ENCODE data around the gene GRK1. TPM values are rescaled to one million over a fixed set of nuclear protein-coding genes. Genes with fewer than 3 reads are reported as not detected.

GRK1 gene
- total RNA-seq, 3 donors from 2014 or later: not detected

GRCh38 chr13:113638173-113638746 is 28.8 kb upstream of the GRK1 start:
- no peaks in the 10 kb centered on the region for H3K27me3 ChIP-seq
- no peak for TF ChIP-seq POLR2AphosphoS5 (IDR thresholded peaks at IDR 0.05)
- no peak for TF ChIP-seq CTCF (IDR thresholded peaks at IDR 0.05)
- TF ChIP-seq POLR2A (IDR thresholded peaks at IDR 0.05): no peak
- intact Hi-C loops (cut with DNase I; ENCODE audit: low total_unique reads): no loop called here
- H3K9me3 ChIP-seq: no peaks in the 10 kb centered on the region
- no peak overlapping the region for H3K4me3 ChIP-seq
- H3K4me1 ChIP-seq: no peaks in the 10 kb centered on the region
- H3K36me3 ChIP-seq: no peaks in the 10 kb centered on the region
- peak in 1 of 2 donors; percentile 17 for DNase-seq (ENCODE audit: low spot score in 2 of 2)
- no peak overlapping the region for H3K27ac ChIP-seq

- Histone ChIP-seq H3K27ac (no peak overlapping the region), H3K4me3 (no peak overlapping the region), H3K36me3 (no peaks in the 10 kb centered on the region), H3K9me3 (no peaks in the 10 kb centered on the region), H3K4me1 (no peaks in the 10 kb centered on the region), H3K27me3 (no peaks in the 10 kb centered on the region)
- DNase-seq (ENCODE audit: low spot score in 2 of 2): peak in 1 of 2 donors; percentile 25
- TF ChIP-seq POLR2AphosphoS5 (IDR thresholded peaks at IDR 0.05) (no peak), POLR2A (IDR thresholded peaks at IDR 0.05) (no peak), CTCF (IDR thresholded peaks at IDR 0.05) (no peak)
- intact Hi-C loops (cut with DNase I; ENCODE audit: low total_unique reads): no loop called here
Observed at GRCh38 chr13:113638806-113639205, 28.2 kb upstream of the GRK1 start.

- intact Hi-C loops (cut with DNase I; ENCODE audit: low total_unique reads): no loop called here
- Histone ChIP-seq H3K4me1 (no peaks in the 10 kb centered on the region), H3K27ac (peak overlapping the region in 1 of 2 donors; percentile 7), H3K9me3 (no peaks in the 10 kb centered on the region), H3K36me3 (no peaks in the 10 kb centered on the region), H3K4me3 (peak overlapping the region in 1 of 3 donors; percentile 35), H3K27me3 (no peaks in the 10 kb centered on the region)
- peak; percentile 30 to 45 for DNase-seq (ENCODE audit: low spot score in 2 of 2)
- TF ChIP-seq POLR2AphosphoS5 (IDR thresholded peaks at IDR 0.05) (no peak), POLR2A (IDR thresholded peaks at IDR 0.05) (no peak), CTCF (IDR thresholded peaks at IDR 0.05) (no peak)
Observed at GRCh38 chr13:113639616-113640262, 27.3 kb upstream of the GRK1 start.

- H3K36me3 ChIP-seq: no peaks in the 10 kb centered on the region
- intact Hi-C loops (cut with DNase I; ENCODE audit: low total_unique reads): no loop called here
- peak in 1 of 2 donors; percentile 40 for DNase-seq (ENCODE audit: low spot score in 2 of 2)
Observed at GRCh38 chr13:113641426-113641825, 25.6 kb upstream of the GRK1 start.

More at GRCh38 chr13:113641426-113641825, 25.6 kb upstream of the GRK1 start:
- no peaks in the 10 kb centered on the region for H3K4me1 ChIP-seq
- no peaks in the 10 kb centered on the region for H3K9me3 ChIP-seq
- TF ChIP-seq POLR2AphosphoS5 (IDR thresholded peaks at IDR 0.05) (no peak), POLR2A (IDR thresholded peaks at IDR 0.05) (no peak), CTCF (IDR thresholded peaks at IDR 0.05) (no peak)
- H3K27ac ChIP-seq: no peak overlapping the region
- no peak overlapping the region for H3K4me3 ChIP-seq
- H3K27me3 ChIP-seq: no peaks in the 10 kb centered on the region

Measured in breast epithelium (tissue), 4 donors.